Stimulated activated CD4-positive, alpha-beta T cell treated with anti-CD3 and anti-CD28 coated beads, Interleukin-4, amount 100 ng/mL, for 1 hour (primary cell): Measurements from ENCODE around the gene MTUS2.

Source experiments
- DNase-seq: peaks from one replicate; pipeline ENCODE4 v3.0.0-alpha.2; 2020

Gene MTUS2

DNA sequence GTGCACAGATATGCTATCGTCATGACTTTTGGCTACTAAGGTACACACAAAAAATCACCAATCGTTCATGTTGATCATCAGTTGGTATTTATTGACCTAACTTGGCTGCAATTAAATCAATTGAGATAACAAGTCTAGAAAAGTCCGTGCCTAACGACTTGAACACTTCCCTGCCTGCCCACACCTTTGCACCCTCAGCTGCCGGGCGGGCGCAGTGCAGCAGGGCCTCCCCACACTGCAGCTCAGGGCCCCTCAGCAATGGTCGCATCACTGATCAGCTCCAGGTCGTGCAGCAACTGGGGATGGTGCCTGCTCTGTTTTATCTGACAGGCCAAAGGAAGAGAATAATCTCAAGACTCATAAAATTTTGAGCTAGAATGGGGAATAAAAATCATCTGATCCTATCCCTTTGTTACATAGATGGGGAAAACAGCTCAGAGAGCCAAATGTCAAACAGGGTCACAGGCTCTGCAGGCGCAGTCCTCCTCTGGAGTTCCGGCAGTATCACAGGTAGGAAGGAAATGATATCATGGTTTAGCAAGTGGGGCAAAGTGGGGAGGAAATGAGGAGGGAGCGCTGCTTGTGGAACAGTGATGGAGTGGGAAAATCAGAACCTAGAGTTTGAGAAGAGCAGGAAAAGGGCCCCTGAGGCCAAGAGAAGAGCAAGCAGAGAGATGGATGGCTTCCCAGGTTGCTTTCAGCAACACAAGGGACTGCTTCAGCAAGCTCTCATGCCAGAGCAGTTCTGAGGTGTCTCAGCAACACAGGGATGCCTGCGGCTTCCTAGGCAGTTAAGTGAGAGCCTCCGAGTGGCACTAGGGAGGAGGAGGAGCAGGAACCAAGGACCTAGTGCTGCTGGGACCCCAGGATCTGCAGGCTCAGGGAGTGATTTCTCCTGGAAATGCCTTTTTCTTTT is 717.9 kb downstream of the MTUS2 start:
- DNase-seq = no peak

DNA sequence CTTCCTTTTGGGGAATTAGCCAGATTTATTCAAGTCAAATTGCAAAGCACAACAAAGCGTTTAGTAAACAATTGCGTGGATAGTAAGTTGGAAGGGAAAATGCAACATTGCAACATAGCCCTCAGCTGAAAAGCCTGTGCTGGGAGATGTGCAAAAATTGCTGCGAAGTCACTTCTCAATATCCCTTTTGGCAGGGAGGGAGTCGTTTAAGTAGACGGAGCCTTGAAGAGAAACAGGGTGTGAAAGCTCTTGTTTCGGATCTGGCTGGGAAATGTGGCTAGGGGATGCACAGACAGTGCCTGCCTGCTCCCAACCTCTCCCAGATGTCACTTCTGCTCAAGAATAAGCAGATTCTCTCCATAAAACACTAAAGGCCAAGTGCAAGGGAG is 718.5 kb downstream of the MTUS2 start:
- no peak for DNase-seq

DNA sequence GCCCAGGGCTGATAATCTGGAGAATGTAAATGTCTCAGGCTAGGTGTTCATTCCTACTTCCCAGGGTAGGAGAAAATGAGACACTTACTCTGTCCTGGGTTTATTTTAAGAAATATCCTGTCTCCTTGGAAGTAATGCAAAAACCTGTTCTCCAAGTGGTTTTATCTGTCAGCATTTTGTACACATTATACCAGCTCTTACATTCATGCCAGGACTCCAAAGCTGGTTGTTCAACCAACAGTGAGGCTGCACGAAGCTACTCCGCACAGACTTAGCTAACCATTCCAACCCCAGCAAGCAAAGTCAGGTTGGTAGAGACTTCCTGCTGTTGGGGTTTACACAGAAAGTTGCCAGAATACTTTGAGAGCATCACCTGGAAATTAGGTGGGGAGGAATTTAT is 719.7 kb downstream of the MTUS2 start:
- DNase-seq = no peak

DNA sequence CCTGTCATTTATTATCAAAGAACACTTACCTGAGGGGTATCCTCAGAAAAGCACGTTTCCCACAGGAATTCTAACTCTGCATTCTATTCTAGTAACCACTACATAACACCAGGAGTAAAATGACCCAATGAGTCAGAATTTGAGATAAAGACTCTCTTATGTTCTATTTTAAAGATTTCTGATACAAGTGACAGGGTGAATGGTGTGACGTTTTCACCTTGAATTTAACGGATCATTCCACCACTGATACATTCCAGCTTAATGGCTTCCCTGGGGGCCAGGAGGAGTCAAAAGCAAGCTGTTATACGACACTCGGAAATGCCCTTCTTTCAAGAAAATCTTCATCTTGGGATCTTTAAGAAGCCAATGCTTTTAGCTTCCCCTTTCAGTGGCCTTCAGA is 720.2 kb downstream of the MTUS2 start:
- DNase-seq = no peak

DNA sequence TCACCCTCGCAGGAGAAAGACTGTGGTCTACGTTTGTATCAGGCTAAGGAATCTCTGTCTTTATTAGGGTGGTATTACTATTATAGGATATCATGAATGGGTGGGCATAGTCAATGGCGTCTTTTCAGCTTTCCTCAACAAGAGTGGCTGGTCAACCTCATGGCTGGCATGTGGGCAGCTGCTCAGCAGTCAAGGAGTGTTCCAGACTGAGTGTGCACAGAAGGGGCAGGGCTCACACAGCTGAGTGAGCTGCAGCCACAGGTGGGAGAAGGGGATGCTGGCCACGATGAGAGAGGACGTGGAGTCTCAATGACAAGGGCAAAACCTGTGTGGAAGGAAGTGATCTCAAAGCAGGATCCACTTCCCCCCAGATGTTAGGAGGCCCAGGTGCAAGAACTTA is 720.7 kb downstream of the MTUS2 start:
- no peak for DNase-seq

DNA sequence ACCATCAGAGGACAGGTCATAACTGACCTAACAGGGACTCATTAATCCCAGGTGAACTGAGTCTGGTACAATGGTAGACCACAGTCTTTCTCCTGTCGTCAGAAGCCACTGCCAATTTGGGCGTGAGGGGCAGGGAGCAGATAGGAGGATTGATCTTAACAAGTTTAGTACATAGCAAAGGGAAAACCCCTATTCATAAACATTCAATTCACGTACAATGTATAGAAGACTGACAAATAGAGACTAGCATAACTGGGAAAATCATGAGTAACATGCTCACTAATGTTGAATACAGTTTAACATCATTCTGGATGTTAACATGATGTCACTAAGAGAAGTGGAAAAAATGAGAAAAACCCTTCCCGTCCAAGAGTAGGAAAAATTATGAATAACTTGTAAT is 721.3 kb downstream of the MTUS2 start:
- DNase-seq = no peak

DNA sequence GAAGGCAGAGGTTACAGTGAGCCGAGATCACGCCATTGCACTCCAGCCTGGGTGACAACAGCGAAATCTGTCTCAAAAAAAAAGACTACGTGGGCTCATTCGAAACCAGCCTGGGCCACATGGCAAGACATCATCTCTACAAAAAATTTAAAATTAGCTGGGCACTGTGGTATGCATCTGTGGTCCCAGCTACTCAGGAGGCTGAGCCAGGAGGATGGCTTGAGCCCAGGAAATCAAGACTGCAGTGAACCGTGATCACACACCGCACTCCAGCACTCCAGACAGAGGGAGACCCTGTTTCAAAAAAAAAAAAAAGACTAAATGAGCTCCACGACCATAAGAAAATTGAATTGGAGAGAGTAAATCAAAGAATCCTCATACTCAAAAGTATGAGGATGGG is 722.2 kb downstream of the MTUS2 start:
- DNase-seq = no peak

DNA sequence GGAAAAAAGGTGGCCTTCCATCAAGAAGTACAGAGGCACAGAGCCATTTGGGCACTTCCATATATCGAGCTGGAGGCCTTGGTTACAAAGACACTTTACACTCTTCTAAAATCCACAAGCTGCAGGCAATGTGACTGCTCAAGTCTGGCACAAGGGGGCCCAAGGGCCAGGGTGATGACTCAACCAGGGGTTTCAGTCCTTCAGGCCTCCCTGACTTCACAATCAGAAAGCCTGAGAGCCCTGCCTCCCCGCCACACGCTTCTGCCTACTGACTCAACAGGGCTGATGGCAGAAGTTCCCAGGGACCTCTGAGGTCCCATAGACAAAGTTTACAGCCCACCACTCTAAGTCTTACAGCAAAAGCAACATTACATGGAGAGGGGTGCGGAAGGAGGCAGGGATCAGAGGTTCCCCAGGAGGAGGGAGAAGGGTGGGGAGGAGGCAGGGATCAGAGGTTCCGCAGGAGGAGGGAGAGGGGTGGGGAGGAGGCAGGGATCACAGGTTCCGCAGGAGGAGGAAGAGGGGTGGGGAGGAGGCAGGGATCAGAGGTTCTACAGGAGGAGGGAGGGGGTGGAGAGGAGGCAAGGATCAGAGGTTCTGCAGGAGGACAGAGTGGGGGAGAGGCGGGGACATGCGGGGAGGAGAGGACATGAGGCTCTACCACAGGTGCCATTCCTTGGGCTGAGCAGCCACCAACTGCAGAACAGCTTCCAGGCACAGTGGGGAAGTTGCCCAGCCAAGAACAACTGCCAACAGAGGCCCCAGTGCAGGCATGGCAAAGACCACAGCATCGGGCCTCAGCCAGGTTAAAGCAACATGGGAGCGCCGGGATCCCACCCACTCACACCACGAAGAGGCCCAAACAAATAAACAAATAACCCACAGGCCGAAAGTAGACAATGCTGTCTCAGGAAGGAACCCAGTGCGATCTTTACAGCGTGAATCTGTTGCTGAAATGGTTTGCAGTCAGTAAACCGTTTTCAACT is 723.4 kb downstream of the MTUS2 start:
- DNase-seq = peak; percentile 48

DNA sequence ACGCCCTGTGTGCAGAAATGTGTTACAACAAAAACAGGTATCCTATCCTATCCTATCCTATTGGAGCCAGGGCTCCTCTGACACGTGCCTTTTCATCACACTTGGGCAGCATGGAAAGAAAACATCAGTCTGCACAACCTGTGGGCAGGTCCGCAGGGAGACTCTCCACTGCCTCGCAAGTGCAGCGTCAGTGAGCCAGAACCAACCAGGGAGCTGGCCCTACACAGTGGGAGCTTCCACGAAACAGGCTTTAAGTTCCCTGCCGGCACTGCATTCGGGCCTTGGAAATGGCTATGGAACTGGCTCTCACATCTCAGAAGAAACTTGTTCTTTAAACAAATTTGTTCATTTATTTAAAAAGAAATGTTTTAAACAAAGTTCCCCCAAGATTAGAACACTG is 725.8 kb downstream of the MTUS2 start:
- DNase-seq = no peak

DNA sequence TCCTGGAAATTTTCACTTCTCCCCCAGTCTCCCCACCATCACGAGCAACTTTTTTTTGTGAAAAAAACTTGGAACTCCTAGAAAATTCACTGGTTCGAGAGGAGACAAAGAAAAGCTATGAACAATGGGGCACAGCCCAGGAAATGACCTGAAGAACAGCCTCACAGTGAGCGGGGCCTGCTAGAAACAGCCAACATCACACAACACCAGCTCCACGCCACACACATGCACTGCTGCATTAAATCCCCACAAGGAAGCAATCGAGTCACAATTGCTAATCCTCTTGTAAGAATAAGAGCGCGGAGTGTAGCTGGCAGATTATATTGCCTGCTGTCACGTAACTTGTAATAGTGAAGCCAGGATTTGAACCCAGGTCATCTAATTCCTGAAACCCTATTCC is 726.5 kb downstream of the MTUS2 start:
- no peak for DNase-seq

DNA sequence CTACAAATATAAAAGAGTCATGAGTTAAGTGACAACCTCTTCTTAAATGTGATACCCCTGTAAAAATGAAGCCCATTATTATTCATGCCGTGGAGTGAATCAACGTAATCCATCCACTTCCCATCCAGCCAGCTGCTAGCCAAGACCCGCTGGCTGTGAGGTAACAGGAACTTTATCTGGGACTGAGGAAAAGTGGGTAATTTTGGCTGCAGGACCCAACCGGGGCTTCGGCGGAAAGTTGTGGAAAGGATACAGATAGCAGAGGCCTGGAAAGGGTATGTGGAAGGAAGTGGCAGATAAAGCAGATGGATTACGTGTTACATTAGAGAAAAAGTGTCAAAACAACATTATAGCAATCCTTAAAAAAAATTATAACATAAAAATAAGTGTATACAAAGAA is 727.0 kb downstream of the MTUS2 start:
- DNase-seq = no peak

DNA sequence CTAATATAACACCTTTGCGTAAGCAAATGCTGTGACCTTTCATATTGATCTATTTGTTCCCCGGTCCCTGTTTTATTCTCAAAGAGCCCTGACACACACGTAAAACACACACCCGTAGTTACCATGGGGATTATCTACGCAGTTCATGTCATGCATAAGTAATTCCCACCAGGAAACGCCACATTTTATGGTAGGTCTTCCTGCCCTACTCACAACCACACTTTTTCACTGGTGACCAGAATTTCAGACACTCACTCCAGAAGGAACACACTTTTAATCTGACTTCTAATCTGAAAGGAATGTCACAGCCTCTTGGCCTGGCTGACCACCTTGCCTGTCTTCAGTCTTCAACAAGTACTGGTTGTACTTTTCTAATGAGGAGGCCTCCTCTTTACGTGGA is 728.6 kb downstream of the MTUS2 start:
- no peak for DNase-seq

DNA sequence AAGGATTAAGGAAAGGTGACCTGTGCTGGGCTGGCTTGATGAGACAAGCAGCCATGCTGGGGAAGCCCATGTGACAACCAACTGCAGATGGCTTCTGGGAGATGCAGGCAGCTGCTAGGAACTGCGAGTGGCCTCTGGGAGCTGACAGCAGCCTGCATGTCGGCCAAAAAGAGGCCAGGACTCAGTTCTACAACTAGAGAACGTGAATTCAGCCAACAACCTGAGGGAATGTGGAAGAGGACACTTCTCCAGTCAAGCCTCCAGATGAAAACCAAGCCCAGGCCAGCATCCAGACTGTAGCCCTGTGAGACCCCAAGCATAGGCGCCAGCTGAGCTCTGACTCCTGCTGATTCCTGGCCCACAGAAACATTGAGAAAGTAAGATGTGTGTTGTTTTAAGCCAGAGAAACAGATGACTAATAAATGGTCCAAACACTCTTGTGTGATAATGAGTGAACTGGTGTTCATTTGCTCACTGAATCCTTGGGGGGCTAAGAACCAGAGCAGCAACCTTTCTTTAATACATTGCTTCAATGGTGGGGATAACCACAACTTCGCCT is 730.4 kb downstream of the MTUS2 start:
- no peak for DNase-seq

DNA sequence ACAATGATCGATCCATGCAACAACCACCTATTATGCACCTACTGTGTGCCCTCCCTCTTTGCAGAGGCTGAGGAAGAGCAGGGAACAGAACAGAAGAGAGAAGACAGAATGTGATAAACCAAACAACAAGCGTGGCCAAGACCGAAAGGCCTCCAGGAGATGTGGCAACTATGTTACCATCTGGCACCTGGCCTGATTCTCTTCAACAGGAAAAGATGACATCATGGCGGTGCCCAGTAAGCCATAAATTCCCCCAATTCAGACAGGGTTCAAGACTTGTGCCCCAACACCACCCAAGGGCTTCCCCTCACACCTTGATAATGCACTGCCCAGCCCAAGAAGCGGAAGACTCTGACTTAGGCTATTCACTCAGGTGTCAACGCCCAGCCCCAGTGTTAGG is 731.1 kb downstream of the MTUS2 start:
- no peak for DNase-seq
